GM13976 (cell line): ENCODE data around the gene CNTFR.
A peak's percentile ranks its signal among the peaks of the same experiment; 100 is the strongest.

Experiments used
- DNase-seq: peaks from one replicate; pipeline ENCODE4 v3.0.0; 2012; ENCODE audit warnings: low spot score
- in situ Hi-C: fragments of 300-500 bp; cut with MboI; formaldehyde crosslinking; loops from one replicate; pipeline ENCODE4 v1.12.0; 2022; ENCODE audit warnings: low sequenced_read_pairs, mixed read lengths, inconsistent platforms; ENCODE audit not compliant: unreplicated experiment
- TF ChIP-seq, protein P1 (sequence below): IDR thresholded peaks from 2 replicates; pipeline ENCODE4 v1.5.1; 2012; ENCODE audit warnings: borderline replicate concordance, mild to moderate bottlenecking; ENCODE audit not compliant: insufficient read depth; ENCODE audit errors: extremely low read depth, missing control alignments, control extremely low read depth

Gene CNTFR

DNA sequence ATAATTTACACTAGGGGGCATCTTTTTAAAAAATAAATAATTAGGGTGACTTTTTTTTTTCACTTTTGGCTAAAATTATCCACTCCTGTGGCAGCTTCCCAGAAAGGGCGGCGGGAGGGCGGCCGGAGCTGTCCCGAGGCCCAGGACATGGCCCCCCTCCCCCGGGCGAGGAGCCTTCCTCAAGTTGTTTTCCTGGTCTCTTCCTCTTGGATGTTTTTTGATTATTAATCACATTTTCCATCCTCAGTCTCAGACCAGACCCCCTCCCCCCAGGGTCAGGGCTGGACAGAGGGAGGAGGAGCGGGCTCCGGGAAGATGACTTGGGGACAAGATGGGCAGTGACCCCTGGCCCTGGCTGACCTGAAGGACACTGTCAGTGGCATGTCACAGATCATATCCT is 4.7 kb upstream of the CNTFR start:
- TF ChIP-seq, protein P1, sequence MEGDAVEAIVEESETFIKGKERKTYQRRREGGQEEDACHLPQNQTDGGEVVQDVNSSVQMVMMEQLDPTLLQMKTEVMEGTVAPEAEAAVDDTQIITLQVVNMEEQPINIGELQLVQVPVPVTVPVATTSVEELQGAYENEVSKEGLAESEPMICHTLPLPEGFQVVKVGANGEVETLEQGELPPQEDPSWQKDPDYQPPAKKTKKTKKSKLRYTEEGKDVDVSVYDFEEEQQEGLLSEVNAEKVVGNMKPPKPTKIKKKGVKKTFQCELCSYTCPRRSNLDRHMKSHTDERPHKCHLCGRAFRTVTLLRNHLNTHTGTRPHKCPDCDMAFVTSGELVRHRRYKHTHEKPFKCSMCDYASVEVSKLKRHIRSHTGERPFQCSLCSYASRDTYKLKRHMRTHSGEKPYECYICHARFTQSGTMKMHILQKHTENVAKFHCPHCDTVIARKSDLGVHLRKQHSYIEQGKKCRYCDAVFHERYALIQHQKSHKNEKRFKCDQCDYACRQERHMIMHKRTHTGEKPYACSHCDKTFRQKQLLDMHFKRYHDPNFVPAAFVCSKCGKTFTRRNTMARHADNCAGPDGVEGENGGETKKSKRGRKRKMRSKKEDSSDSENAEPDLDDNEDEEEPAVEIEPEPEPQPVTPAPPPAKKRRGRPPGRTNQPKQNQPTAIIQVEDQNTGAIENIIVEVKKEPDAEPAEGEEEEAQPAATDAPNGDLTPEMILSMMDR, result no peak
- in situ Hi-C loops, result no loop called here
- no peak for DNase-seq

DNA sequence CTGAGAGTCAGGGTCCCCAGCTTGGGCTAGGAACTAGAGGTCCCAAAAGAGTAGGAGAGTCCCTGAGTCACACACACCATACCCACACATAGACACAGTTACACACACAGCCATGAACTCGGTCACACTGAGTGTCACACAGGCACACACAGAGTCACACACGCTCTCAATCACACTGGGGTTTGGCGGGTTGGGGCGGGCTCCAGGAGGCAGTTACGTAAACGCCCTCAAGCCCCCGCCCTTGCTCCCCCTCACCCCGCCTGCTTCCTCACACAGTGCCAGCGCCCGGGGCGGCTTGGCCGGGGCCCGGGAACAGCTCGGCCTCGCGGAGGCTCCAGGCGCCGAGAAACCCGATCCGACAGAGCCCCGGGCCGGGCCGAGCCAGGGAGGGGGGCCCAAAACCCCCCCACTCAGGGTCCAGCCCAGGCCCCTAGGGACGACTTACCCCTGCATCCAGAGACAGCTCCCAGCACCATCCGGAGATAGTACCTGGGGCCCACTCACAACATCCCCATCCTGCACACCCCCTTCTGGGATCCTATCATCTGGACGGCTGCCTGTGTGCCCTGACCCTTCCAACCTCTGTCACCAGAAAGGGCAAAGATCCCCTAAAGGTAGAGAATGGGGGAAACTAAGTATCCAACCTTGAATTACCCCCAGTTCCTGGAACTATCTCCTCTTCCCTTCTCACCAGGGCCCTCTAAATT is 3.5 kb upstream of the CNTFR start:
- in situ Hi-C loops, result no loop called here
- DNase-seq, result no peak
- TF ChIP-seq, protein P1, result no peak

DNA sequence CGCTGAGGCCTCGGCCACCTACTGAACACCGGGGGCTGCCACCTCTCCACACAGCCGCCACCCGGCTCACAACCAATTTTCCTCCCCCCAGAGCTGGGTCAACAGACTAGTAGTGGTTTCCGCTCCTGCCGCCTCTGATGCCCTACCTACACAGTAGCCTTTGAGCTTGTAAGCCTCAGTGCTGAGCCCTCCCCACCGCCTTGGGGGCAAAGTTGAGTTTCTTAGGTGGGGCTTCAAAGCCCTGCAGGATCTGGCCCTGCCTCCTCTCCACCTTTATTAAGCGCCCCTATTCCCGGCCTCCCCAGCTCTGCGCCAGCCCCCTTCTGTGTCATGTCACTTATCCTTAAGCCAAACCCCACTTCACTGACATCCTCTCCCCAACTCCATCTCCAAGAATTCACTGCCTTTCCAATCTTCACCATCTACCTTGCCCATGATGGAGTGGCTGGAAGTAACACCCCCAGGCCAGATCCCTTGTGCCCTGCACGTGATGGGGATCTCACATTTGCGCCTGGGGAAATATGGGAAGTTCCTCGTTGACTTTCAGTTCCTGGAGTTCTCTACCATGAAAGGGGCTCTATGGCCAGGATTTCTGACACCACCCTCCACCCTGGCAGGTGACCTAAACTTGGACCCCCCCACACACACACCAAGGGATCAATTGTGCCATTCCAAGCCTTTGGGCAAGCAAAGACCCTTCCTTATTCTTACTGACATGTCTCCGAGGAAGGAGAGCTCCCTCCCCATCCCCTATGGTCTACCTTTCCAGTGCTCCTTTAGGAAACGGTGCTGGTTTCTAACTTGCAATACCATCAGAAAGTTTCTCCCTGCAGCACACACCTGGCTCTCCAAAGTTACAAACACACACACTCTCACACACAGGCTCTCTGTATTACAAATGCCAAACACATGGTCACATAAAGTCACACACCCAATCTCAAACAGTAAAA is 2.7 kb upstream of the CNTFR start:
- peak; percentile 39 for DNase-seq
- in situ Hi-C loops, result no loop called here
- TF ChIP-seq, protein P1, result no peak

DNA sequence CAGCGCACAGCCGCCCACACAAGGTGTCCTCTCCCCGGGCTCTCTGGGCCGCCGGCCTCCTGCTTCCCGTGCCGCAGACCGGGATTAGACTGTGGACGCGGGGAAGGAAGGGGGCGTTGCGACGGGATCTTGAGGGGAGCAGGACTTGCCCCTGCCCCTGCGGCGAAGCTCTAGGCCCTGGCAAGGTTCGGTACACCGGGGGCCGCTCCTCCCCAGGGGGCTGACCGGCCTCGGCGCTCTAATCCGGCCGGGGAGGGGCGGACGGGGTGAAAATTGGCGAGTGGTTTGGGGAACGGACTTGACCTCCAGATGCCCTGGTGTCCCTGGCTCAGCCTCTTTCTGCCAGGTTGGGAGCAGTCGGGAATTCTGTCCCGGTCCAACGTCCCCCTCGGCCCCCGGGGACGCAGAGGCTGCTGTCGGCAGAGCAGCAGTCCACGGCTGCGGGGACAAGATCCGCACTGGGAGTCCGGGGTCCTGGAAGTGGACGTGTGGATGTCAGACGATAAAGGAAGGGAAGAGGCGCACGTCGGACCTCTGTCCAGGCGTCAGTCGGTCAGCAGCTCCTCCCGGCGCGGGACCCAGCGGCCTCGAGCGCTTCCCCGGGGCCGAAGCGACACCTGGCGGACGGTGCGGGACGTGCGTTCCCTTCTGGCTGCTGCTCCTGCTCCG is 1.9 kb upstream of the CNTFR start:
- in situ Hi-C loops, result no loop called here
- TF ChIP-seq, protein P1, result peak; percentile 97
- peak; percentile 94 for DNase-seq

DNA sequence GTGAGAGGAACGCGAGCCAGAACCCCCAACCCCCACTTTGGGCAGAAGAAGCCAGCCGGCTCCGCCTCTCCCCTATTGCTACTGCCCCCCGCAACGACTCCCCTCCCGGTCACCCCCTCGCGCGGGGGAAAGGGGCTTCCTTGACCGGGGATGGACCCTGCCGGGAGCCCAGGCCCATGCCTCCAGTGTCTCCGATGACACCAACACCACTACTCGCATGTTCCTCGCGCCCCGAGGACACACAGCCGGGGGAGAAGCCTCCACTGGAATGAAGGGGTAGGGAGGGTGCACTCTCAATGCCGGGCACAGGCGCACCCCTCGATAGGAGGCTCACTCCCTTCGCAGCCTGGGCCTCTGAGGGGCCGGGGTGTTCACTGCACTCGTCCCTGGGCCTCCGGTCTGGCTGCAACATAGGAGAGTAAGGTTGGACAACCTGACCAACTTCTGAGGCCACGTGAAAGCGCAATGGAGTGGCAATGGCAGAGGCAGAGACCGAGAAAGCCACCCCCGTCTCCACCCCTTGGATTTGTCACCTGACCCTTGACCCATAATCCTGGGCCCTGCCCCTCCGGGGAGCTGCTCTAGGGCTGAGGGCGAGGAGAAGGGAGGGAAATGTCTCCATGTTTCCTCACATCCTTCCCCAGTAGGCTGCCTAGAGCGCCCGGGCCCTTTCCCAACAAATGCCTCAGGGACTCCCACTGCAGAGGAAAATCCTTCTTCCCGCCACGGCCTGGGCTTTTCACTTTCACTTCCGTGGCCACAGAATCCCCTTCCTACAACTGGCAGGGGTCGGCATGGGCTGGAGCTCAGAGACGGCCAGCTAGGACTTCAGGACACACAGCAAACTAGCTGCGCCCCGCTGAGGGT is 1.1 kb upstream of the CNTFR start:
- DNase-seq, result peak; percentile 54
- TF ChIP-seq, protein P1, result no peak
- in situ Hi-C loops, result no loop called here
